Gastrocnemius medialis (tissue), 4 donors: ENCODE results near the gene TANGO6. TPM values are rescaled to one million over a fixed set of nuclear protein-coding genes. Genes with fewer than 3 reads are reported as not detected.
A peak's percentile ranks its signal among the peaks of the same experiment; 100 is the strongest.
"Not testable (repeated sequence)": the region's sequence is repeated elsewhere in the genome, so short reads cannot be mapped to it uniquely, and the experiment has no call there.

Source experiments
- ATAC-seq, 2 donors: fragments of 150-250 bp; one replicate each; pipeline ENCODE4 v1.9.1; 2016
- DNase-seq, 2 donors: peaks; one replicate each; pipeline ENCODE4 v3.0.0-alpha.2; 2019
- H3K27ac ChIP-seq, 4 donors: fragments of 200-600 bp; sonication (generic); 1 replicate in 1 of 4; 2 replicates in 3 of 4; pipeline ENCODE4 v1.5.1; 2016 to 2018; ENCODE audit warnings: mild to moderate bottlenecking in 2 of 4, moderate library complexity in 1 of 4
- H3K27me3 ChIP-seq, 3 donors: fragments of 200-600 bp; sonication (generic) in 2 of 3; 1 replicate in 1 of 3; 2 replicates in 2 of 3; pipeline versions ENCODE4 v1.5.1 to v1.6.0; 2016 to 2019; ENCODE audit warnings: mild to moderate bottlenecking in 1 of 3, moderate library complexity in 1 of 3
- H3K36me3 ChIP-seq, 2 donors: fragments of 200-600 bp; sonication (generic) in 1 of 2; one replicate each; pipeline ENCODE4 v1.5.1; 2017 to 2018
- H3K4me1 ChIP-seq, 2 donors: fragments of 200-600 bp; sonication (generic) in 1 of 2; one replicate each; pipeline ENCODE4 v1.5.1; 2016 to 2017; ENCODE audit warnings: mild to moderate bottlenecking in 2 of 2
- H3K4me3 ChIP-seq, 4 donors: fragments of 200-600 bp; sonication (generic) in 3 of 4; 1 replicate in 1 of 4; 2 replicates in 3 of 4; pipeline ENCODE4 v1.5.1; 2016 to 2019; ENCODE audit warnings: mild to moderate bottlenecking in 2 of 4
- H3K9me3 ChIP-seq, 3 donors: fragments of 200-600 bp; sonication (generic) in 2 of 3; 1 replicate in 1 of 3; 2 replicates in 2 of 3; pipeline ENCODE4 v1.5.1; 2016 to 2019
- POLR2A ChIP-seq, 2 donors: fragments of 450-650 bp; IDR thresholded peaks; one replicate each; pipeline ENCODE4 v1.6.1; 2017; ENCODE audit warnings: antibody characterized with exemption in 2 of 2, mild to moderate bottlenecking in 2 of 2, moderate library complexity in 2 of 2
- in situ Hi-C, 4 donors: fragments of 200-750 bp; cut with MboI; loops; one replicate each; pipeline versions ENCODE4 v1.15.0 to v1.8.0; 2017; ENCODE audit warnings: low sequenced_read_pairs in 4 of 4
- intact Hi-C: fragments of 100-400 bp; cut with DNase I; formaldehyde crosslinking; loops from one replicate; pipeline ENCODE4 v1.15.1; 2023; ENCODE audit warnings: low total_unique reads
- total RNA-seq, 4 donors: library from RNA; depleted of rRNA; stranded (reverse); fragments of >200 nt; gene quantifications; one replicate each; pipeline versions ENCODE4 v1.1.0 to v1.2.3, GENCODE V29; 2016
- TF ChIP-seq, protein P1 (sequence below), 5 experiments: fragments of 450-650 bp in 3 of 5; fragments of 200-600 bp in 2 of 5; sonication (generic) in 2 of 5; IDR thresholded peaks in 4 of 5; conservative IDR thresholded peaks in 1 of 5; 1 replicate in 4 of 5; 2 replicates in 1 of 5; pipeline ENCODE4 v1.5.1; 2016 to 2019; ENCODE audit warnings: antibody characterized with exemption in 5 of 5, mild to moderate bottlenecking in 3 of 5, moderate library complexity in 3 of 5

Gene TANGO6
- total RNA-seq, 4 donors from 2014 or later = 13.6 to 20.0 (median 17.8) TPM

DNA sequence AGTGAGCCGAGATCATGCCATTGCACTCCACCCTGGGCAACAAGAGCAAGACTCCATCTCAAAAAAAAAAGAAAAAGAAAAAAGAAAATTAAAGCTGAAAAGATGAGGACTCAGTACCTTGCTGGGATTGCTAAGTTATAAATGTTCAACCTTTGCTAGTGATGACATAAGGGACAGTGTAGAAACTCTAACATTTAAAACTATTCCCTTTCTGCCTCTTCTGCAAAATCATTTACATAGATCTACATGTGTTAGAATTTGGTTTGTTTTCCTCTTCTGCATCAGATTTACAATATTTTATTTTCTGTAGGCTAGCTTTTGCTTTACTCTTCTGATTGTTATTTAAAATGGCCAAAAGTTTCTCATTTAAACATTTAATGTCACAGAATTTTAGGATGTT is 212.6 kb downstream of the TANGO6 start:
- intact Hi-C loops = no loop called here
- Histone ChIP-seq H3K36me3 (no peaks in the 10 kb centered on the region), H3K4me1 (peaks cover 12 to 13% of the 10 kb centered on the region in 2 donors), H3K4me3 (no peak overlapping the region), H3K27ac (no peak overlapping the region), H3K9me3 (no peaks in the 10 kb centered on the region), H3K27me3 (no peaks in the 10 kb centered on the region)
- DNase-seq (no peak), ATAC-seq (no peak)
- in situ Hi-C loops = no loop called here
- TF ChIP-seq, protein P1, sequence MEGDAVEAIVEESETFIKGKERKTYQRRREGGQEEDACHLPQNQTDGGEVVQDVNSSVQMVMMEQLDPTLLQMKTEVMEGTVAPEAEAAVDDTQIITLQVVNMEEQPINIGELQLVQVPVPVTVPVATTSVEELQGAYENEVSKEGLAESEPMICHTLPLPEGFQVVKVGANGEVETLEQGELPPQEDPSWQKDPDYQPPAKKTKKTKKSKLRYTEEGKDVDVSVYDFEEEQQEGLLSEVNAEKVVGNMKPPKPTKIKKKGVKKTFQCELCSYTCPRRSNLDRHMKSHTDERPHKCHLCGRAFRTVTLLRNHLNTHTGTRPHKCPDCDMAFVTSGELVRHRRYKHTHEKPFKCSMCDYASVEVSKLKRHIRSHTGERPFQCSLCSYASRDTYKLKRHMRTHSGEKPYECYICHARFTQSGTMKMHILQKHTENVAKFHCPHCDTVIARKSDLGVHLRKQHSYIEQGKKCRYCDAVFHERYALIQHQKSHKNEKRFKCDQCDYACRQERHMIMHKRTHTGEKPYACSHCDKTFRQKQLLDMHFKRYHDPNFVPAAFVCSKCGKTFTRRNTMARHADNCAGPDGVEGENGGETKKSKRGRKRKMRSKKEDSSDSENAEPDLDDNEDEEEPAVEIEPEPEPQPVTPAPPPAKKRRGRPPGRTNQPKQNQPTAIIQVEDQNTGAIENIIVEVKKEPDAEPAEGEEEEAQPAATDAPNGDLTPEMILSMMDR (IDR thresholded peaks at IDR 0.05 in 4 of 5, conservative IDR thresholded peaks at IDR 0.05 in 1 of 5) = no peak
- no peak for TF ChIP-seq POLR2A (IDR thresholded peaks at IDR 0.05)

DNA sequence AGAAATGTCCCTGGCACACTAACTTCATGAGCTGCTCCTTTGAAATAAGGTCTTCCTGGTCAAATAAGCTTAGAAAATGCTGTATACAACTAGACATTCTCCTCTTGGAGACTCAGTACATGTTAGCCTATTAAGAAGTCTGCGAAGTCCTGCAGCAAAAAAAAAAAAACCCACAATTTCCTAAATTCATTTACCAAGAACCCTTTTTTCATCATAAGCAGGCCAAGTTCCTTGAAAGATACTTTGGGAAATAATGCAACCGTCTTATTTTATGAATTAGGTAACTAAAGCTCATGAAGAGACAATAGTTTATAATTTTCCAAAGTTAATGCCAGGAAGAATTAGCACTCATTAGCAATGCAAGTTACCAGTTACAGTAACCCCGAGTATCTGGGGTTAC is 213.1 kb downstream of the TANGO6 start:
- ATAC-seq = no peak
- Histone ChIP-seq H3K4me1 (peaks cover 12 to 13% of the 10 kb centered on the region in 2 donors), H3K27ac (peak overlapping the region in 1 of 4 donors; percentile 73), H3K27me3 (no peaks in the 10 kb centered on the region), H3K9me3 (no peaks in the 10 kb centered on the region), H3K4me3 (no peak overlapping the region), H3K36me3 (no peaks in the 10 kb centered on the region)
- no peak for TF ChIP-seq POLR2A (IDR thresholded peaks at IDR 0.05)
- TF ChIP-seq, protein P1 (IDR thresholded peaks at IDR 0.05 in 4 of 5, conservative IDR thresholded peaks at IDR 0.05 in 1 of 5) = no peak
- no peak for DNase-seq
- in situ Hi-C loops = no loop called here
- intact Hi-C loops = no loop called here

DNA sequence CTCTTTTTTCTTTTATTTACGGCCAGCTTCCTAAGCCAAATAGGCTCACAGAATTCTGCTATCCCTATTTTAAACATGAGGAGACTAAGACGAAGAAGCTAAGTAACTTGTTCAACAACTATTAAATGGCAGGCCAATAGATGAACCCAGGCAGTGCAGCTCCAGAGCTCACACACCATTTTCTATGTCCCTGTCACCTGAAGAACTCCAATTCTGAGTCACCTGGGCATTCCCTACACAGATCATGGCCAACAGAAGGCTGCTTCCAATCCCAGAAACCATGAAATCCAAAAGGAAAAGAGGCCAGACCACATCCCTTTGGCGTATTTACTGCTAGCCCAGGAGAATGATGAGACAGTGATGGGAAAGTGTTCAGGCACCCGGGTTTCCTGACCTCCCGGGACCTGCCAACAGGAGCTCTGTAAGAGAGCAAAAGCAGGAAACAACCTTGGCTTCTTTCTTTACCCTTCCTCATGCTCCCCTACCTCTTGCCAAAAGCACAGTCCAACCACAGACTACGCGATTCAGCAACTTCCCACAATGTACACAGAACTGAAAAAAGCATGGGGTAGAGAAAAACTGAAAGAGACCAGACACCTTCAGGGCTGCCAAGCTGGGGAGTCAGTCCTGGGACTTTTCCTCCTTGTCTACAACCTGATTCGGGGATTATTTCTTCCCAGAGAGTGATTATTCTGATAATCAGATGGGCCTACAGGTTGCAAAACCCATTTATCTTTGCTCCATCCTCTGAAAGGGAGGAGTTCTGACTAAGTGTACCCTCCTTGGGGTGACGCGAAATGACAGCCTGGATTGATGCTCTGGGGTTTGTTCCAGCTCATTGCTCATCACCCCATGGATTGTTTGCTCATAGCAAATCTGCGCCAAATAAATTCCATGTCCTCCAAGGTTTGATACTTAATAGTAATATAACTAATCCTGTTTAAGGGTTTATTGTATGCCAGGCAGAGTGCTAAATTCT is 214.4 kb downstream of the TANGO6 start:
- Histone ChIP-seq H3K9me3 (no peaks in the 10 kb centered on the region), H3K27ac (peak overlapping the region; percentile 23 to 73 (median 56)), H3K4me1 (peaks cover 12 to 13% of the 10 kb centered on the region in 2 donors), H3K4me3 (no peak overlapping the region), H3K36me3 (no peaks in the 10 kb centered on the region), H3K27me3 (no peaks in the 10 kb centered on the region)
- peak in 1 of 2 donors; percentile 17 for TF ChIP-seq POLR2A (IDR thresholded peaks at IDR 0.05)
- TF ChIP-seq, protein P1 (IDR thresholded peaks at IDR 0.05 in 4 of 5, conservative IDR thresholded peaks at IDR 0.05 in 1 of 5) = no peak
- DNase-seq = peak in 1 of 2 donors; percentile 35
- intact Hi-C loops = no loop called here
- in situ Hi-C loops = no loop called here
- ATAC-seq = peak; percentile 53 to 69

DNA sequence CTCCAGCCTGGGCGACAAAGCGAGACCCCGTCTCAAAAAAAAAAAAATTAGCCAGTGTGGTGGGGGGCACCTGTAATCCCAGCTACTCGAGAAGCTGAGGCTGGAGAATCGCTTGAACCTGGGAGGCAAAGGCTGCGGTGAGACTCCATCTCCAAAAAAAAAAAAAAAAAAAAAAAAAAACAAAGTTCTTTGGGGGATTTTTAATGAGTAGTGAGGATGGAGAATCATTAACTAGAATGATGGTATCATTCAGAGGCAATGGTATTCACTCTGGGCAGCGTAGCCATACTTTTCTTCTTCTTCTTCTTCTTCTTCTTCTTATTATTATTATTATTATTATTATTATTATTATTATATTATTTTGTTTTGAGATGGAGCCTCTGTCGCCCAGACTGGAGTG is 220.2 kb downstream of the TANGO6 start:
- Histone ChIP-seq H3K27ac (peak overlapping the region; percentile 74 to 85 (median 83)), H3K4me1 (peaks cover 16 to 18% of the 10 kb centered on the region in 2 donors)
- ATAC-seq, DNase-seq, H3K9me3 ChIP-seq, intact Hi-C loops, H3K36me3 ChIP-seq, H3K4me3 ChIP-seq, in situ Hi-C loops, H3K27me3 ChIP-seq: not testable (repeated sequence)

DNA sequence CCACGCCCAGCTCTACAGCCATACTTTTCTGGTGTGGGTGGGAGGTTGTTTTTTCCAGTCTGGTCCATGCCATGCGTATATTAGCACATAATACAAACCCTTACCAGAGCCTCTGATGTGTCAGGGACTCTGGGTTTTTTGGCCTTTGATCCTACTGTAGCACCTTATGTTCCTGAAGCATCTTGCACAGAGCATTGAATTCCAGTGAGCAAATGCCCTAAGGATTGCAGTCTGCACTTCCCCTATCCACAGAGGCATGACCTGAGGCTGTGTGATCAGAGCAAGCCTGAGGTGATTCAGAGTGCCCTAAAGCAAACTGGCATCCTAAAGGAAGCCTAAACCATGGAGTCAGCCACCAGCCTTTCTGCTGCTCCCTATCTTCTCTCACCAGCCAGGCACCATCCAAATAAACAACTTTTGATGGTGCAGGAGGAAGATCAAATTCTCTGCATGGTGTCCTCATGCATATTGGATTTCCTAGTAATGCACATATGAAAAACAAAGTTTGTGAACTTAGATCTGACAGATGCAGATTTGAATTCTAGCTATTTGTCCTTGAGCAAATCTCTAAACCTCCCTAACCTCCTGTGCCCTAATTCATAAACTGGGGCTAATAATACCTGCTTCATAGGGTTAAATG is 220.9 kb downstream of the TANGO6 start:
- DNase-seq = peak; percentile 6 to 28
- peak; percentile 65 to 80 for ATAC-seq
- Histone ChIP-seq H3K4me3 (no peak overlapping the region), H3K27ac (peak overlapping the region; percentile 74 to 85 (median 83)), H3K36me3 (no peaks in the 10 kb centered on the region), H3K9me3 (no peaks in the 10 kb centered on the region), H3K4me1 (peaks cover 16 to 17% of the 10 kb centered on the region in 2 donors), H3K27me3 (no peaks in the 10 kb centered on the region)
- TF ChIP-seq, protein P1 (IDR thresholded peaks at IDR 0.05 in 4 of 5, conservative IDR thresholded peaks at IDR 0.05 in 1 of 5) = no peak
- no peak for TF ChIP-seq POLR2A (IDR thresholded peaks at IDR 0.05)
- in situ Hi-C loops (no loop called here), intact Hi-C loops (no loop called here)
